HFF-Myc (cell line): ENCODE results near the gene SLFN12L.
"Not testable (repeated sequence)": the region's sequence is repeated elsewhere in the genome, so short reads cannot be mapped to it uniquely, and the experiment has no call there.

ENCODE experiments used
- DNase-seq: peaks from one replicate; pipeline ENCODE4 v3.0.0-alpha.2; 2011; ENCODE audit warnings: low read depth; ENCODE audit errors: extremely low read depth
- H3K4me3 ChIP-seq: replicated peaks from 2 replicates; pipeline ENCODE4 v1.5.1; 2011; ENCODE audit warnings: low read depth, mild to moderate bottlenecking, control low read depth, low read length
- CTCF ChIP-seq: IDR thresholded peaks from 2 replicates; pipeline ENCODE4 v1.5.1; 2012; ENCODE audit warnings: mild to moderate bottlenecking, low read depth, low read length, control low read depth; ENCODE audit errors: missing control alignments

Gene SLFN12L

GRCh38 chr17:35536664-35537171, 760 bp downstream of the SLFN12L start:
- no peak overlapping the region for H3K4me3 ChIP-seq
- no peak for DNase-seq

GRCh38 chr17:35535406-35535805, 2.1 kb downstream of the SLFN12L start:
- not testable (repeated sequence) for DNase-seq, H3K4me3 ChIP-seq

More at GRCh38 chr17:35536664-35537171, 760 bp downstream of the SLFN12L start:
- TF ChIP-seq CTCF, result no peak

DNA sequence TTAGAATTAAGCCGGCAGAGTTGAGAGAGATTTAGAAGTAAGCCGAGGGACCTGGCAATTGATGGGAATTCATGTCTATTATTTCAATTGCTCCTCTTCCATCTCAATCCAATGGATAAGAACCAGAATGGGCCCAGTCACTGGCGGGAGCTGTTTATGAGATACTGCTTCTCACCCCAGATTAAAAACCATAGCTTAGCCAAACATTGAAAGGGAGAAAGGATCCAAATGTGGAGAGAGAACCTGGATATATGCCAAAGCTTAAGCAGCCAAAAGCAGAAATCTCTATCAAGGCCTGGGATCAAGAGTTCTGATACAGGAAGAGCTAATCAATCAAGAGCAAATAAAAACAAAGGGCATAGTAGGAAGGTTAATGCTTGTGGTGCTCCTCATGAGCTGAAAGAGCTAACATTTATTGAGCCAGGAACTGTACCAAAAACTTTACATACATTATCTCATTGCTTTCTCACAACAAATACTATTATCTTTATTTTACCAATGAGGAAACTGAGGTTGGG, 2.8 kb downstream of the SLFN12L start:
- no peak overlapping the region for H3K4me3 ChIP-seq
- no peak for DNase-seq
- TF ChIP-seq CTCF, result no peak

DNA sequence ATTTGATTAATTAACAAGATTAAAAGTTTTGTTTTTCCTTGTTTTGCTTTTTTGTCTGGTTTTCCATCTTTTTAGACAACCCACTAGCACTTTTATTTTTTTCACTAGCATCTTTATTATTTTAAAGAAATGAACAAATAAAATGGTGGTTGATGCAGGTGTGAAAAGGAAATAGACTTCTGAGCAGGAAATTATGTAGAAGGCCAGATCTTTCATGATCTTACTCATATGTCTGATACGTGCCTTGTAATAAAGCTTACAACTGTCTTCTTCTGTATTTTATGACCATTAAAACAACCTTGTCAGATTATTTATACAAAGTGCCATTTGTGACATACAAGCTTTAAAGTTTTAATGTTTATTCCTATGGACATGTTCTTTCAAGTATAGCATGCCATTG, 6.3 kb downstream of the SLFN12L start:
- H3K4me3 ChIP-seq, result no peak overlapping the region
- TF ChIP-seq CTCF, result no peak
- DNase-seq, result no peak

- no peak for TF ChIP-seq CTCF
- no peak overlapping the region for H3K4me3 ChIP-seq
- DNase-seq, result no peak
Measured at GRCh38 chr17:35529866-35530265, 7.6 kb downstream of the SLFN12L start.

- H3K4me3 ChIP-seq, DNase-seq: not testable (repeated sequence)
Measured at GRCh38 chr17:35529326-35529725, 8.2 kb downstream of the SLFN12L start.

DNA sequence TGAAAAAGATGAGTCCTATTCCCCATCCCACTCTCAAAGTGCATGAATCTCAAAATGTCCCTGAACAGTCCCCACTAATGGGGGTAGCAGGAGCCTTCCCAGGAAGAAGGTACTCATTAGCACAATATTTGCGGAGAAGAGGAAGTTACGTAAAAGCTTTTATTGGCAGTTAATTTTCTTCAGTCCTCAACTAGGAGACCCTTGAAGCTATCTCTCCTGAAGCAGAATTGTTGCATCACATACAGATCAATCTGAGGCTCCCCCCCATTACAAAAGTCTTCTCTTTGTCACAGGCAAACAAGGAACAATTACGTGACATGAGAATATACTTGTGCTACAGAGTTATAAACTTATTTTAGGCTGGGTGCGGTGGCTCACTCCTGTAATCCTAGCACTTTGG, 14.2 kb downstream of the SLFN12L start:
- no peak for DNase-seq
- TF ChIP-seq CTCF, result no peak
- H3K4me3 ChIP-seq, result no peak overlapping the region

DNA sequence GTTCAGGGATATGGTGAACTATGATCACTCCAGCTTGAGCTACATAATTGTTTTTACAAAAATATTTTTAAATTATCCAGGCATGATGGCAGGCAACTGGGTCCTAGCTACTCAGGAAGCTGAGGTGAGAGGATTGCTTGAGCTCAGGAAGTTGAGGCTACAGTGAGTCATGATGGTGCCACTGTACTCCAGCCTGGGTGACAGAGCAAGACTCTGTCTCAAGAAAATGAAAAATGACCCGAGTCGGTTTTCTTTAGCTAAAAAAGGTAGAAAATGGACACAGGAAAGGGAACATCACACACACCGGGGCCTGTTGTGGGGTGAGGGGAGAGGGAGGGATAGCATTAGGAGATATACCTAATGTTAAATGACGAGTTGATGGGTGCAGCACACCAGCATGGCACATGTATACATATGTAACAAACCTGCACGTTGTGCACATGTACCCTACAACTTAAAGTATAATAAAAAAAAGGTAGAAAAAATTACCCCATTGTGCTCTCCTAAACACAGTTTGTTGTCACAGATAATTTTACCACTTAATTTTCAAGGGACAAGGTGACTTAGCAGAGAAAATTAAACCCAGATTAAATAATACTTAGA, 15.7 kb downstream of the SLFN12L start:
- DNase-seq, H3K4me3 ChIP-seq: not testable (repeated sequence)
